Activated T-cell treated with anti-CD3 and anti-CD28 coated beads, Interleukin-2, amount 50 U/mL, for 24 hours (primary cell): ENCODE results near the gene TFR2.

Experiments
- DNase-seq: peaks from one replicate; pipeline ENCODE4 v3.0.0-alpha.2; 2020
- H3K27ac Mint-ChIP-seq: 2 replicates; pipeline ENCODE4 v1.8.0; 2020; ENCODE audit warnings: mild to moderate bottlenecking, mixed read lengths
- H3K27me3 Mint-ChIP-seq: 2 replicates; pipeline ENCODE4 v1.8.0; 2020; ENCODE audit warnings: mixed read lengths
- H3K36me3 Mint-ChIP-seq: 2 replicates; pipeline ENCODE4 v1.8.0; 2020; ENCODE audit warnings: low read depth, mixed read lengths
- H3K4me1 Mint-ChIP-seq: 2 replicates; pipeline ENCODE4 v1.8.0; 2020; ENCODE audit warnings: low read depth, mixed read lengths
- H3K4me3 Mint-ChIP-seq: 2 replicates; pipeline ENCODE4 v1.8.0; 2020; ENCODE audit warnings: mild to moderate bottlenecking, moderate library complexity, mixed read lengths
- H3K9me3 Mint-ChIP-seq: 2 replicates; pipeline ENCODE4 v1.8.0; 2020; ENCODE audit warnings: mixed read lengths

Gene TFR2

DNA sequence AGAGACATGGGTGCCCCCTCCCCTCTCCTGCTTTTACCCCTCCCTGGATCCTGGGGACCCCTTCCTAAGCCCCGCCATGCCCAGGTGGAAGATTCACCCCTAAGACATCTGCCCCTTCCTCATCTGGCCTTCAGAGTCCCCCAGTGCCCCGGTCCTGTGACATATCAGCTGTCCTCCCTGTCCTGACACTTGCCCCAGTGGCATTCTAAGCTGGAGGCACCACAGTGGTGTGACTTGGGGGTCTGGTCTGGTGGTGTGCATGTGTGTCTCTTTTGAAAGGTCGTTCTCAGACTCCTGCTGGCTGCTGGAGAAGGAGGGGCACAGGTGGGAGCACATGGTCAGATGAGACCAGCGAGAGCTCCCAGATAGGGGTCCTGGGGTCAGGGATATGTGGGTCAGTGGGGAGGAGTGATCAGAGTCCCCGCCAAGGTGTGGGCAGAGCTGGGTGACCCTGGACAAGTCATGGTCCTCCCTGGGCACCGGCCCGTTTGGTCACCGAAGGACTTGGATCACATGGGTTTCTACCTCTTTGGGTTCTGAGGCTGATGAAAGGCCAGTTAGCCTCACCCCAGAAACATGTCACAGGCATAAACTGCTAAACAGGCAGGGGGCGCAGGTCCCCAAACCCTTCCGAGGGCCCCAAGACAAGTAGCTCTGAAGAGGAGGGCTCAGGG, 645 bp upstream of the TFR2 start:
- Mint-ChIP-seq H3K9me3 (no peaks in the 10 kb centered on the region), H3K36me3 (no peaks in the 10 kb centered on the region), H3K27me3 (peaks cover 2% of the 10 kb centered on the region), H3K4me3 (no peak overlapping the region), H3K27ac (no peak overlapping the region), H3K4me1 (no peaks in the 10 kb centered on the region)
- DNase-seq: no peak

DNA sequence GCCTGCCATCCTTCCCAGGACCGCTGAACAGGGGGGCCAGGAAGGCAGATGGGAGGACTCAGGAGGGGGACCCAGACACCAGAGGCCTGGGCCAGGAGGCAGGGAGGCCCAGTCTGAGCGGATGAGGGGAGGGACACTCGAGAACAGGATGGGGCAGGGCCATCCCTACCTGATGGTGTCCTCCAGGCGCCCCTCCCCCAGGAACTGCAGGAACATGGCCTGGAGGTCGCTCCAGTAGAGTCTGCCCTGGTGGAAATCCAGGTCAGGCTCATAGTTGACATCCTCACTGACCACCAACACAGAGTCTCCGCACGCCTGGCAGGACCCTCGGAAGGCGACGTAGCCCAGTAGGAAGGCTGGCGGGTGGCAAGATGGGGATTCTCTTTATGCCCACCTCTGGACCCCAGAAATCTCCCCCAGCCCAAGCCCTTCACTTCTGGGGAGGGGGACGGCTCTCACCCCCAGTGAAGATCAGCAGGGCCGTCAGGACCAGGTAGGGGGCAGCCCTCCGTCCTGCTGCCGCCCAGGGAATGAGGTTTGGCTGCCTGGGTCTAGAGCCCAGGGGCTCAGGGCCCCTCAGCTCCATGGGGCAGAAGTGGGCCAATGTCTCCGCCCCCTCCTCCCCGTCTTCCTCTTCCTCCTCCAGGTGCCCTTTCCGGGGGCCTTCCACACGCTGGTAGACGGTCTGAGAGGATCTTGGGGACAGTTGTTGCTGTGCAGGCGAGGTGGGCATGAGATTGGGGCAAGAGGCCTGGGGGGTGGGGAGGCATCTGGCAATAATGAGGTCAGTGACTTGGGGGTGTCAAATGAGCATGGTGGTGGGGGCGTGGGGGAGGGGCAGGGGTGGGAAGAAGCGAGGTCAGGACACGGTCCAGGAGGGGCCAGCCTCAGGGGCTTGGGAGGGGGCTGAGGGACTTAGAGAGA, 573 bp downstream of the TFR2 start:
- H3K9me3 Mint-ChIP-seq: no peaks in the 10 kb centered on the region
- H3K4me3 Mint-ChIP-seq: no peak overlapping the region
- H3K27ac Mint-ChIP-seq: no peak overlapping the region
- DNase-seq: no peak
- H3K4me1 Mint-ChIP-seq: no peaks in the 10 kb centered on the region
- no peaks in the 10 kb centered on the region for H3K27me3 Mint-ChIP-seq
- H3K36me3 Mint-ChIP-seq: peaks cover 5% of the 10 kb centered on the region

DNA sequence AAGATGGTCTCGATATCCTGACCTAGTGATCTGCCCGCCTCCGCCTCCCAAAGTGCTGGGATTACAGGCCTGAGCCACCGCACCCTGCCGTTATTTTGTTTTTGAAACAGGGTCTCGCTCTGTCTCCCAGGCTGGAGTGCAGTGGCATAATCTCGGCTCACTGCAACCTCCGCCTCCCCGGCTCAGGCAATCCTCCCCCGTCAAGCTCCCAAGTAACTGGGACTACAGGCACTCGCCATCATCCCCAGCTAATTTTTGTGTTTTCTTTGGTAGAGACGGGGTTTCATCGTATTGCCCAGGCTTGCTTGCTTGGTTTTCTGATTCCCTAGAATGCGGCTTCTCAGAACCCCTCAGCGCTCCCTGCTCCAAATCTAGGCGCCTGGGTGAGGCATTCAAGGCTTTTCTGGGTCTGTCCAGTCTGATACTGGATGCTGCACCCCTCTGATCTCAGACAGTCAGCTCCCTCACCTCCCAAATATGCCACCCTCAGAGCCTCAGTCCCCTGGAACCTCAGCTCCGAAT, 1.3 kb downstream of the TFR2 start:
- H3K9me3 Mint-ChIP-seq: no peaks in the 10 kb centered on the region
- no peak for DNase-seq
- H3K4me3 Mint-ChIP-seq: no peak overlapping the region

DNA sequence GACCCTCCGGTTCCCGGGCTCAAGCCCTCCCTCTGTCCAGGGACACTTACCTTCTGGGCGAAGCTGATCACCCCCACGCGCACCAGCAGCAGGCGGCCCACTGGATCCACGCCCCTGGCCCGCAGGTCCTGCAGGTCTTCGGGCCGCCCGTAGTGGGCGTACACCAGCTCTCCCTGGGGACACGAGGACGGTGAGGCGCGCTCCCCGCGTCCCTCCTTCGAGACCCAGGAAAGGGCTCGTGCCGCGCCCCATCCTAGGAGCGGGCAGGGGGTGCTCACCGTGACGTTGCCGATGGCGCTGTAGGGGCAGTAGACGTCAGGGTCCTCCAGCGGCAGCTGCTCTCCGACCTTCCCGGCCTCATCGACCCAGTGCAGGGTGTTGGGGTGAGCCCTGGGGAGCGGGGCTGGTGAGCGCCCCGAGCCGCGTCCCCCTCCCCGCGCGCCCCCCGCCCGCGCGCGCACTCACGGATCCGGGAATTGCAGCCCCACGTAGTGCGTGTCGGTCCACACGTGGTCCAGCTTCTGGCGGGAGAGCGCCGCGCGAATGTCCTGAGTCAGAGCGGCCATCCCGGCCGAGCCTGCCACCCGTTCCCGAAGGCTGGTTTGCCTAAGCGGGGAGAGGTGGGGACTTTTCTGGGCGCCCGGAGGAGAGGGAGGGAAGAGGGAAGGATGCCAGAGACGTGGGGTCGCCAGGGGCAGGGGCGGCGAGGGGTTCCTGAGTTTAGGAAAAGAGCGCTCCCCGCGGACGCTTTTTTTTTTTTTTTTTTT, 8.2 kb downstream of the TFR2 start:
- no peaks in the 10 kb centered on the region for H3K9me3 Mint-ChIP-seq
- H3K4me1 Mint-ChIP-seq: peaks cover 31% of the 10 kb centered on the region
- H3K4me3 Mint-ChIP-seq: peak overlapping the region; percentile 83
- H3K27ac Mint-ChIP-seq: peak overlapping the region; percentile 94
- peak; percentile 84 for DNase-seq
- H3K36me3 Mint-ChIP-seq: peaks cover 20% of the 10 kb centered on the region
- no peaks in the 10 kb centered on the region for H3K27me3 Mint-ChIP-seq

More for the DNA sequence above, 1.3 kb downstream of the TFR2 start:
- no peak overlapping the region for H3K27ac Mint-ChIP-seq
- peaks cover 7% of the 10 kb centered on the region for H3K36me3 Mint-ChIP-seq
- H3K27me3 Mint-ChIP-seq: no peaks in the 10 kb centered on the region
- H3K4me1 Mint-ChIP-seq: no peaks in the 10 kb centered on the region

DNA sequence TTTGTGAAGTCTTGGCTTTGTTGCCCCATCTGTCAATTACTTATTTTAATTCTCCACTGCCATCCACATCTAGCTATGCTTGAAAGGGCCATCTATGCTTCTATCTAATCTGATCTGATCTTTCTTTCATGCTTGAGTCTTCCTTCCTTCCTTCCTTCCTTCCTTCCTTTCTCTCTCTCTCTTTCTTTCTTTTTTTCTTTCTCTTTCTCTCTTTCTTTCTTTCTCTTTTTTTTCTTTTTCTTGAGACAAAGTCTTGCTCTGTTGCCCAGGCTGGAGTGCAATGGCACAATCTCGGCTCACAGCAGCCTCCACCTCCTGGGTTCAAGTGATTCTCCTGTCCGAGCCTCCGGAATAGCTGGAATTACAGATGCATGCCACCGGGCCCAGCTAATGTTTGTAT, 11.3 kb downstream of the TFR2 start:
- H3K27me3 Mint-ChIP-seq: no peaks in the 10 kb centered on the region
- peaks cover 48% of the 10 kb centered on the region for H3K4me1 Mint-ChIP-seq
- no peak for DNase-seq
- no peak overlapping the region for H3K27ac Mint-ChIP-seq
- H3K9me3 Mint-ChIP-seq: no peaks in the 10 kb centered on the region
- peaks cover 14% of the 10 kb centered on the region for H3K36me3 Mint-ChIP-seq
- H3K4me3 Mint-ChIP-seq: no peak overlapping the region

DNA sequence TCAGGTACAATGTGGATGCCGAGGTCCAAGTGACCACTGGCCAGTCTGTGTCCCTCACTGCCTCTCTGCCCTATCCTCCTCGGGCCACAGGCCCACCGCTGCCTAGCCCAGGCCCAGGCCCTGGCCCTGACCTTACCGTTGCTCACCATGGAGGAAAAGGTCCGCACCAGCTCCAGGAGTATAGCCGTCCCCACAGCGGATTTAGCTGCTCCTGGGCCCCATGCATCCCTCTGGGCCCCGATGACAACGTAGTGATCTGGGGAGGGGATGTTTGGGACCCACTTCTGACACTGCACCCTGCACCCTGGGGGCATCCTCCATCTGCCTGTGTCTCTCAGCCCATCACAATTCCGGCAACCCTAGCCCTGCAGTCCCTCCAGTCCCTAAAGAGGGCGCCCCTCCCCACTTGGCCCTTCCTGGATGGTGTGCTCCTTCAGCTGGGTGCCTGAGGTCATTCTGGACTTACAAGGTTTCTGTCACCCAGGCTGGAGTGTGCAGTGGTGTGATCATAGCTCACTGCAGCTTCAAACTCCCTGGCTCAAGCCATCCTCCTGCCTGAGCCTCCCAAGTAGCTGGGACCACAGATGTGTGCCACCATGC, 12.1 kb downstream of the TFR2 start:
- no peak for DNase-seq
- no peak overlapping the region for H3K27ac Mint-ChIP-seq
- no peaks in the 10 kb centered on the region for H3K9me3 Mint-ChIP-seq
- peaks cover 43% of the 10 kb centered on the region for H3K4me1 Mint-ChIP-seq
- H3K4me3 Mint-ChIP-seq: no peak overlapping the region
- H3K36me3 Mint-ChIP-seq: peaks cover 14% of the 10 kb centered on the region
- no peaks in the 10 kb centered on the region for H3K27me3 Mint-ChIP-seq

DNA sequence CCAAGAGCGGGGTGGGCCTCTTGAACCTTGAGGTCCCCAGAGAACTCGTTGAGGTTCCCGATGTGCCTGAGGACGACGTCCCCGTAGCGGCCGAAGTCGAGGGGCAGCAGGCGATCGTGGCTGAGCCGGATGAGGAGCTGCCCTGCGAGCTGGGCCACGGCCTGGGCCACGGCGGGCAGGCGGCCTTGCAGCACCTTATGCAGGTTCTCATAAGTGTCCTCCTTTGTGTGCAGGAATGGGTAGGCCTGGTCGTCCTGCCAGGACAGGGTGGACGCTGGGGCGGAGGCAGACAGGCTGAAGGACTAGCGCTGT, 14.2 kb downstream of the TFR2 start:
- Mint-ChIP-seq H3K4me3 (peak overlapping the region; percentile 76), H3K9me3 (no peaks in the 10 kb centered on the region), H3K36me3 (peaks cover 10% of the 10 kb centered on the region), H3K27me3 (no peaks in the 10 kb centered on the region), H3K4me1 (peaks cover 30% of the 10 kb centered on the region), H3K27ac (peak overlapping the region; percentile 37)
- DNase-seq: no peak

DNA sequence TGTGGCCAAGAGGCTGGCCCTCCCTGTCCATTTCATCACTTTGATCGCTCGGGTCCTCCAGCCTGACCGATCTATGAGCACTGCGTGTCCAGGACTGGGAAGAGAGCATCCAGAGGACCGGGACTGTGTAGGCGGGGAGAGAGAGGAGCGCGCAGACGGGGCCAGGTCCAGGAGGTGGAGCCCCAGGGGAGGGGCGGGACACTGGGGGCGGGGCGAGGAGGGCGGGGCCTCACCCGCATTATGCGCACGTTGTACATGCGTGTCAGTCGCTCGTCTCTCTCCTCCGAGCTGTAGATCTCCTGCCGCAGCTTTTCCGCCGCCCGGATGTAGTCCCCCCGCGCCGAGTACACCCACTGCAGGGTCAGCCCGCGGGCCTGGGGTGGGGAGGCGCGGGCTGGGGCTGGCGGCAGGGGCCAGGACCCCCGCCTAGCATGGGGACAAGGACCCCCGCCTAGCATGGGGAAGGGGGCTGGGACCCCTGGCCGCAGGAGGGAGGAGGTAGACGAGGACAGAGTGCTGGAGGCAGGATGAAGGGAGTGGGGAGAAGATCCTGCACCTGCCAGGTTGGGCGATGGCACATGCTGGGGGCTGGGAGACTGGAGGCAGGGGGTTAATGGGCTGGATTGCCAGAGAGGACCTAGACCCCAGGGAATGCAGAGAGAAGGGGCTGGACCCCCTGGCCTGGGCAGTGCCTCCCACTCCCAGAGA, 14.7 kb downstream of the TFR2 start:
- no peaks in the 10 kb centered on the region for H3K27me3 Mint-ChIP-seq
- H3K4me3 Mint-ChIP-seq: peak overlapping the region; percentile 76
- no peaks in the 10 kb centered on the region for H3K9me3 Mint-ChIP-seq
- peaks cover 27% of the 10 kb centered on the region for H3K4me1 Mint-ChIP-seq
- peaks cover 10% of the 10 kb centered on the region for H3K36me3 Mint-ChIP-seq
- H3K27ac Mint-ChIP-seq: peak overlapping the region; percentile 81
- DNase-seq: peak; percentile 90

DNA sequence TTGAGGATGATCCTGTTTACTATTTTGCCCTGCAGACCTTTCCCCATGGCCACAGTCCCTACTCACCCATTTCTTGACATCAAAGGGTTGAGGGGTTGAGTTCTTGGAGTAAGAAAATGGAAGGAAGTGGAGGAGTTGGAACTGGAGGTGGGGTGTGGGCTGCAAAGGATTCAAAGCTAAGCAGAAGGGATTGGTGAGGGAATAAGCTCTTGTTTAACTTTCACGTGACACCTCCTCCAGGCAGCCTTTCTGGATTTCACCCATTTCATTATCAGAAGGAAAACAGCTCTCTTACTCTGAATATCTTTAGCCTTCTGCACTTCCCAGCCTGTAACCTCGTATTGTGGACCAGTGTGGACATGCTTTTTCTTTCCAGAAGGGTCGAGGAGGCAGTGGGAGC, 15.3 kb downstream of the TFR2 start:
- Mint-ChIP-seq H3K27ac (peak overlapping the region; percentile 44), H3K36me3 (peaks cover 10% of the 10 kb centered on the region), H3K9me3 (no peaks in the 10 kb centered on the region), H3K4me1 (peaks cover 27% of the 10 kb centered on the region), H3K27me3 (no peaks in the 10 kb centered on the region), H3K4me3 (peak overlapping the region; percentile 76)
- DNase-seq: no peak

DNA sequence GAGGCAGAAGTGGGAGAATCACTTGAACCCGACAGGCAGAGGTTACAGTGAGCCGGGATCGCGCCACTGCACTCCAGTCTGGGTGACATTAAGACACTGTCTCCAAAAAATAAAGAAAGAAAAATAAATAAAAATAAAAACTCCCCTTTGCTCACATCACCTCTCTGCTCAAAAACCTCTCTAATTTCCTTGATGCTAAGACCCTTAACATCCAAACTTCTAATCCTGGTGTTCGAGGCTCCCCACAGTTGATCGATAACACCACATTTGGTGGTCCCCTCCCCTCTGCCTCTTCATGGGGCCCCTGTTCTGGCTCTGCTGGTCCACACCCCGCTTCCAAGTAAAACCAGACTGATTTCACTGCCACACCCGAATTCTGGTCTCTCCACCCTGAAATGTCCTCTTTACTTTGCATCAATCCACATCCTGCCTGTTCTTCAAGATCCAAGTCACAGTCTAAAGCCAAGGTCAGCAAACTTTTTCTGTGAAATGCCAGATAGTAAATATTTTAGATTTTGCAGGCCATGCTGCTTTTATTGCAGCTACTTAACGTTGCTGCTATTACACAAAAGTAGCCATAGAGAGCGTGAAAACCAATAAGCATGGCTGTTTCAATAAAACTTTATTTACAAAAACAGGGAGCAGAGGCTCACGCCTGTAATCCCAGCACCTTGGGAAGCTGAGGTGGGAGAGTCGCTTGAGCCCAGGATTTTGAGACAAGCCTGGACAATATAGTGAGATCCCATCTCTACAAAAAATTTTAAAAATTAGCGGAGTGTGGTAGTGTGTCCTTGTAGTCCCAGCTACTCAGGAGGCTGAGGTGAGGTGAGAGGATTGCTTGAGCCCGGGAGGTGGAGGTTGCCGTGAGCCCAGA, 17.2 kb downstream of the TFR2 start:
- H3K4me3 Mint-ChIP-seq: no peak overlapping the region

DNA sequence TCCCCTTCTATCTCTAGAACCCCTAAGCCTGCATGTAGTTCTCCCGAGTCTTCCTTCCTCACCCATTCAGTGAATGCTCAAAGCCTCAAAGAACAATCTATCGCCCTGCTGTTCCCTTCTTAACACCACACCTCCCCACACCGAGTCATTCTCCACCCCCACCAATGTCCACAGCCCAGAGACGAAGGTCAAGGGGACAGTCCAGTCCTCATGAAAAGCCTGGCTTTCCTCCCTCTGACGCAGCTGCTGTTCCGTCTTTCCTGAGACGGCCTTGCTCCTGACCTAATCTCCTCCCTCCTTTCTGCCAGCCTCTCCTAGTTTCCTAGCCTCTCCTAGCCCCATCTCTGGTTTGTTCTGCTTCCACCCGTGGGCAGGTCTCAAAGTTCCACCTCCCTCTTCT, 19.8 kb downstream of the TFR2 start:
- DNase-seq: no peak
- no peaks in the 10 kb centered on the region for H3K9me3 Mint-ChIP-seq
- H3K4me1 Mint-ChIP-seq: peaks cover 9% of the 10 kb centered on the region
- no peak overlapping the region for H3K4me3 Mint-ChIP-seq
- no peak overlapping the region for H3K27ac Mint-ChIP-seq
- H3K27me3 Mint-ChIP-seq: no peaks in the 10 kb centered on the region
- no peaks in the 10 kb centered on the region for H3K36me3 Mint-ChIP-seq

More for the DNA sequence above, 17.2 kb downstream of the TFR2 start:
- peaks cover 6% of the 10 kb centered on the region for H3K36me3 Mint-ChIP-seq
- no peak for DNase-seq
- H3K4me1 Mint-ChIP-seq: peaks cover 21% of the 10 kb centered on the region
- H3K9me3 Mint-ChIP-seq: no peaks in the 10 kb centered on the region
- no peaks in the 10 kb centered on the region for H3K27me3 Mint-ChIP-seq
- H3K27ac Mint-ChIP-seq: no peak overlapping the region

DNA sequence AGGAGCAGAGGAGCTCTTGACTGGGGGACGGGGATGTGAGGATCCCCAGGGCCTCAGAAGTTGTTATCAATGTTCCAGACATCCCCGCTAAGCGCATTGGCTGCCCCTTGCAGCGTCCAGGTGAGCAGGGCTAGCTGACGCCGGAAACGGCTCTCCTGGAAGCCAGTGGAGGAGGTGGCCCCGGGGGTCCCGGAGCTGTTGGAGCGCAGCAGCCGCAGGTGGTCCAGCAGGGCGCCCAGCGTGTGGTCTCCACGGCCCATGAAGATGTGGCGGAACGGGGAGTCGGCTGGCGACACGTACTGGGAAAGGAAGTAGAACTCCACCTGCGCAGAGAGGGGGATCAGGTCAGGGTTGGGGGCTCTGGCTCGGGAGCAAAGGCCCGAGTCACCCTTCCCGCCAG, 20.5 kb downstream of the TFR2 start:
- H3K4me1 Mint-ChIP-seq: peaks cover 2% of the 10 kb centered on the region
- H3K36me3 Mint-ChIP-seq: no peaks in the 10 kb centered on the region
- DNase-seq: no peak
- no peak overlapping the region for H3K4me3 Mint-ChIP-seq
- H3K27me3 Mint-ChIP-seq: no peaks in the 10 kb centered on the region
- H3K27ac Mint-ChIP-seq: no peak overlapping the region
- H3K9me3 Mint-ChIP-seq: no peaks in the 10 kb centered on the region

DNA sequence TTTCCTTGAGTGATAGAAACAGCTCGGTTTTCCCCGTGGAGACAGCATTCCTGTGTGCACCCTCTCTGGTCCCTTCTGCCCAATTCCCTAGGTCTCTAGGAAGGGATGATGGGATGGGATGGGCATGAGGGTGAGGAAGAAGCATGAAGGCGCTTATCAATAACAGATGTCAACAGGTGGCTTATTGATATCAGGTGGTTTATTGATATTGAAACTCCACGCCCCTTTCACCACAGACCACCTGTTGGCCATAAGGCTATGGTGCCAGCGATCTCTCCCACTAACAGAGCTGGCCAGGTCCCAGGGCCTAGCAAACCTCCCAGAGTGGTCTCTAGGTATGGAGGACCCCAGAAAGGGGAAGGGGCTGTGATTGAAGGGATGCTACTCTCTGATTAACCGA, 21.1 kb downstream of the TFR2 start:
- Mint-ChIP-seq H3K9me3 (no peaks in the 10 kb centered on the region), H3K27me3 (no peaks in the 10 kb centered on the region), H3K4me1 (no peaks in the 10 kb centered on the region), H3K4me3 (no peak overlapping the region), H3K36me3 (no peaks in the 10 kb centered on the region), H3K27ac (no peak overlapping the region)
- DNase-seq: no peak
